PC-3 (cell line): ENCODE data around the gene RAB12.

Experiments
- CTCF ChIP-seq: fragments of 300-600 bp; sonication (generic); conservative IDR thresholded peaks from 2 replicates; pipeline ENCODE4 v1.5.1; 2017; ENCODE audit warnings: antibody characterized with exemption, low read depth, mild to moderate bottlenecking, low read length
- EZH2 ChIP-seq: fragments of 300-600 bp; sonication (generic); IDR thresholded peaks from one replicate; pipeline ENCODE4 v1.6.1; 2017; ENCODE audit warnings: antibody characterized with exemption, mild to moderate bottlenecking, low read length; ENCODE audit not compliant: unreplicated experiment

- TF ChIP-seq EZH2 (no peak), CTCF (no peak)
Observed at GRCh38 chr18:8562070-8562469, 47.2 kb upstream of the RAB12 start.
